Kidney epithelial cell (primary cell): ENCODE measurements around the gene PLK3. TPM values are rescaled to one million over a fixed set of nuclear protein-coding genes. Genes with fewer than 3 reads are reported as not detected.
"Not testable (repeated sequence)": the region's sequence is repeated elsewhere in the genome, so short reads cannot be mapped to it uniquely, and the experiment has no call there.

Experiments used
- DNase-seq: peaks from one replicate; pipeline ENCODE4 v3.0.0-alpha.2; 2010; ENCODE audit warnings: low read depth
- H3K27me3 ChIP-seq: 2 replicates; pipeline ENCODE4 v1.6.0; 2011; ENCODE audit warnings: low read length; ENCODE audit not compliant: control insufficient read depth, insufficient read depth
- H3K36me3 ChIP-seq: 2 replicates; pipeline ENCODE4 v1.5.1; 2011; ENCODE audit warnings: low read length; ENCODE audit not compliant: control insufficient read depth, insufficient read depth
- H3K4me3 ChIP-seq: 2 replicates; pipeline ENCODE4 v1.5.1; 2011; ENCODE audit warnings: low read depth, mild to moderate bottlenecking, control low read depth, low read length
- CTCF ChIP-seq: IDR thresholded peaks from 2 replicates; pipeline ENCODE4 v1.5.1; 2011; ENCODE audit warnings: mild to moderate bottlenecking, moderate library complexity, low read length, control low read depth, inconsistent platforms; ENCODE audit not compliant: insufficient read depth, poor library complexity, severe bottlenecking
- total RNA-seq: library from RNA; depleted of rRNA; stranded (reverse); fragments of >200 nt; gene quantifications from 2 replicates; pipeline ENCODE4 v1.2.3, GENCODE V29; 2015

Gene PLK3
- total RNA-seq, 1 donor from 2014 or later = 53.7 TPM

GRCh38 chr1:44807364-44808062 lies 7.3 kb downstream of the PLK3 start:
- Histone ChIP-seq H3K36me3 (peaks cover 8% of the 10 kb centered on the region), H3K4me3 (no peak overlapping the region)
- no peak for TF ChIP-seq CTCF

GRCh38 chr1:44808063-44808937 lies 8.1 kb downstream of the PLK3 start, which contains the start of gene BTBD19:
TSS of gene BTBD19 (plus strand) at chr1:44808523. CDS start at chr1:44808821, 298 bp downstream.
- DNase-seq = no peak
- no peaks in the 10 kb centered on the region for H3K27me3 ChIP-seq
- H3K4me3 ChIP-seq = peak within 1 kb of the TSS; percentile 36
- peaks cover 5% of the 10 kb centered on the region for H3K36me3 ChIP-seq
- TF ChIP-seq CTCF = no peak

More at GRCh38 chr1:44807364-44808062, 7.3 kb downstream of the PLK3 start:
- peak; percentile 97 for DNase-seq
- H3K27me3 ChIP-seq = no peaks in the 10 kb centered on the region

- Histone ChIP-seq H3K4me3 (peak overlapping the region; percentile 36), H3K27me3 (no peaks in the 10 kb centered on the region), H3K36me3 (peaks cover 3% of the 10 kb centered on the region)
- no peak for DNase-seq
- TF ChIP-seq CTCF = peak; percentile 13
Measured at GRCh38 chr1:44808938-44809917, 9.1 kb downstream of the PLK3 start.

- H3K4me3 ChIP-seq = no peak overlapping the region
- no peaks in the 10 kb centered on the region for H3K27me3 ChIP-seq
- H3K36me3 ChIP-seq = peaks cover 3% of the 10 kb centered on the region
- TF ChIP-seq CTCF = no peak
- DNase-seq = no peak
Measured at GRCh38 chr1:44810101-44810761, 10.1 kb downstream of the PLK3 start.

GRCh38 chr1:44810762-44811105 lies 10.6 kb downstream of the PLK3 start:
- H3K27me3 ChIP-seq, H3K4me3 ChIP-seq, DNase-seq, H3K36me3 ChIP-seq: not testable (repeated sequence)
